Trophoblast cell (in vitro differentiated cells and primary cell): ENCODE results near the gene APP.
A peak's percentile ranks its signal among the peaks of the same experiment; 100 is the strongest.

Experiments used
- DNase-seq, 2 donors: peaks; one replicate each; pipeline ENCODE4 v3.0.0-alpha.2; 2016
- H2AFZ ChIP-seq: 2 replicates; pipeline ENCODE4 v1.6.1; 2013; ENCODE audit warnings: low read length, moderate library complexity, mild to moderate bottlenecking; ENCODE audit not compliant: insufficient read depth, poor library complexity
- H2AK5ac ChIP-seq: 2 replicates; pipeline ENCODE4 v1.6.1; 2013; ENCODE audit warnings: mild to moderate bottlenecking, low read length
- H2BK120ac ChIP-seq: 2 replicates; pipeline ENCODE4 v1.6.1; 2013; ENCODE audit warnings: low read length, mild to moderate bottlenecking, moderate library complexity; ENCODE audit not compliant: insufficient read depth, poor library complexity
- H2BK12ac ChIP-seq: 2 replicates; pipeline ENCODE4 v1.6.1; 2013; ENCODE audit warnings: mild to moderate bottlenecking, low read length, moderate library complexity
- H2BK5ac ChIP-seq: 2 replicates; pipeline ENCODE4 v1.6.1; 2013; ENCODE audit warnings: low read length, low read depth, moderate library complexity, mild to moderate bottlenecking; ENCODE audit not compliant: poor library complexity
- H3K14ac ChIP-seq: 2 replicates; pipeline ENCODE4 v1.6.1; 2013; ENCODE audit warnings: mild to moderate bottlenecking, low read length
- H3K18ac ChIP-seq: 2 replicates; pipeline ENCODE4 v1.6.1; 2013; ENCODE audit warnings: mild to moderate bottlenecking, low read length
- H3K23ac ChIP-seq: 2 replicates; pipeline ENCODE4 v1.6.1; 2013; ENCODE audit warnings: low read length
- H3K27ac ChIP-seq: 2 replicates; pipeline ENCODE4 v1.5.1; 2013; ENCODE audit warnings: low read depth, mild to moderate bottlenecking, inconsistent platforms, low read length, moderate library complexity
- H3K27me3 ChIP-seq: 2 replicates; pipeline ENCODE4 v1.6.1; 2013; ENCODE audit warnings: inconsistent platforms, mild to moderate bottlenecking, low read length, moderate library complexity; ENCODE audit not compliant: insufficient read depth
- H3K36me3 ChIP-seq, 2 experiments: 1 replicate in 1 of 2; 2 replicates in 1 of 2; pipeline ENCODE4 v1.6.1; 2013; ENCODE audit warnings: low read length in 2 of 2, mild to moderate bottlenecking in 2 of 2, moderate library complexity in 1 of 2; ENCODE audit not compliant: insufficient read depth in 2 of 2, control insufficient read depth in 1 of 2
- H3K4ac ChIP-seq: 2 replicates; pipeline ENCODE4 v1.6.1; 2013; ENCODE audit warnings: low read depth, mild to moderate bottlenecking, low read length, moderate library complexity
- H3K4me1 ChIP-seq, 2 experiments: 1 replicate in 1 of 2; 2 replicates in 1 of 2; pipeline ENCODE4 v1.6.1; 2013; ENCODE audit warnings: low read length in 2 of 2, mild to moderate bottlenecking in 2 of 2, moderate library complexity in 1 of 2; ENCODE audit not compliant: insufficient read depth in 2 of 2, control insufficient read depth in 1 of 2
- H3K4me2 ChIP-seq: 2 replicates; pipeline ENCODE4 v1.6.1; 2013; ENCODE audit warnings: inconsistent platforms, mild to moderate bottlenecking, low read length, moderate library complexity
- H3K4me3 ChIP-seq: 2 replicates; pipeline ENCODE4 v1.5.1; 2013; ENCODE audit warnings: mild to moderate bottlenecking, low read depth, low read length, inconsistent platforms
- H3K79me1 ChIP-seq: one replicate; pipeline ENCODE4 v1.6.1; 2013; ENCODE audit warnings: low read length
- H3K79me2 ChIP-seq: 2 replicates; pipeline ENCODE4 v1.6.1; 2013; ENCODE audit warnings: low read length, mild to moderate bottlenecking; ENCODE audit not compliant: control insufficient read depth, insufficient read depth, poor library complexity
- H3K9ac ChIP-seq: 2 replicates; pipeline ENCODE4 v1.6.1; 2013; ENCODE audit warnings: mild to moderate bottlenecking, low read length
- H3K9me3 ChIP-seq: 2 replicates; pipeline ENCODE4 v1.6.1; 2013; ENCODE audit warnings: low read depth, mild to moderate bottlenecking, control low read depth, inconsistent platforms, low read length; ENCODE audit not compliant: insufficient read depth
- H4K12ac ChIP-seq: 2 replicates; pipeline ENCODE4 v1.6.1; 2013; ENCODE audit warnings: low read depth, mild to moderate bottlenecking, low read length, moderate library complexity
- H4K8ac ChIP-seq: 2 replicates; pipeline ENCODE4 v1.6.1; 2013; ENCODE audit warnings: low read depth, mild to moderate bottlenecking, low read length, moderate library complexity
- H4K91ac ChIP-seq: one replicate; pipeline ENCODE4 v1.6.1; 2013; ENCODE audit warnings: low read depth, mild to moderate bottlenecking, low read length, moderate library complexity
- WGBS: extraction: QIAGEN DNeasy Blood & Tissue Kit; methylation state at CpG from one replicate; pipeline ENCODE4 v1.1.7; 2013; ENCODE audit warnings: missing lambda C conversion rate; ENCODE audit not compliant: insufficient read length, insufficient coverage; ENCODE audit errors: extremely low coverage; 5-methylcytosine and 5-hydroxymethylcytosine counted together

APP gene

GRCh38 chr21:26107429-26107828 lies 63.1 kb downstream of the APP start:
- Histone ChIP-seq H2AK5ac (no peak overlapping the region), H3K79me2 (no peaks in the 10 kb centered on the region), H3K4me3 (no peak overlapping the region), H3K4me1 (peaks cover 0 to 13% of the 10 kb centered on the region in 2 experiments), H3K4me2 (no peak overlapping the region), H3K4ac (no peak overlapping the region), H3K36me3 (peaks cover 5 to 9% of the 10 kb centered on the region in 2 experiments), H4K12ac (no peak overlapping the region), H2BK12ac (no peak overlapping the region), H4K8ac (no peak overlapping the region), H3K27me3 (no peaks in the 10 kb centered on the region), H2BK5ac (no peak overlapping the region), H3K18ac (no peak overlapping the region), H4K91ac (no peak overlapping the region), H3K9me3 (peaks cover 3% of the 10 kb centered on the region), H3K79me1 (peaks cover 3% of the 10 kb centered on the region), H3K23ac (no peak overlapping the region), H3K14ac (no peak overlapping the region), H3K9ac (no peak overlapping the region), H2BK120ac (no peak overlapping the region), H3K27ac (no peak overlapping the region), H2AFZ (no peak overlapping the region)
- no peak for DNase-seq
- WGBS, result no CpG with 5 or more reads among the region's 4 CpGs

- Histone ChIP-seq H3K9me3 (peaks cover 3% of the 10 kb centered on the region), H4K8ac (no peak overlapping the region), H2AFZ (no peak overlapping the region), H2BK120ac (no peak overlapping the region), H3K4me3 (no peak overlapping the region), H3K79me2 (no peaks in the 10 kb centered on the region), H3K14ac (no peak overlapping the region), H3K79me1 (peaks cover 3% of the 10 kb centered on the region), H3K4me1 (peaks cover 0 to 11% of the 10 kb centered on the region in 2 experiments), H3K36me3 (peaks cover 5 to 7% of the 10 kb centered on the region in 2 experiments), H4K91ac (no peak overlapping the region), H3K27me3 (no peaks in the 10 kb centered on the region), H2AK5ac (no peak overlapping the region), H4K12ac (no peak overlapping the region), H3K4ac (no peak overlapping the region), H2BK12ac (no peak overlapping the region), H3K9ac (no peak overlapping the region), H2BK5ac (no peak overlapping the region), H3K27ac (peak overlapping the region; percentile 55), H3K4me2 (no peak overlapping the region), H3K18ac (no peak overlapping the region), H3K23ac (no peak overlapping the region)
- DNase-seq, result peak in 1 of 2 donors; percentile 33
- WGBS, result no CpG with 5 or more reads among the region's 7 CpGs
Measured at GRCh38 chr21:26106562-26106961, 64.0 kb downstream of the APP start.

- Histone ChIP-seq H2BK5ac (no peak overlapping the region), H3K27ac (peak overlapping the region; percentile 55), H2BK120ac (no peak overlapping the region), H4K12ac (no peak overlapping the region), H3K14ac (no peak overlapping the region), H3K9ac (no peak overlapping the region), H3K4me1 (peaks cover under 1 to 8% of the 10 kb centered on the region in 2 experiments), H2AK5ac (no peak overlapping the region), H3K36me3 (peaks cover 5 to 6% of the 10 kb centered on the region in 2 experiments), H4K91ac (no peak overlapping the region), H3K9me3 (peaks cover 3% of the 10 kb centered on the region), H3K4me2 (no peak overlapping the region), H2AFZ (no peak overlapping the region), H3K27me3 (no peaks in the 10 kb centered on the region), H3K18ac (no peak overlapping the region), H2BK12ac (no peak overlapping the region), H4K8ac (no peak overlapping the region), H3K79me1 (no peaks in the 10 kb centered on the region), H3K79me2 (no peaks in the 10 kb centered on the region), H3K4ac (peak overlapping the region; percentile 13), H3K23ac (no peak overlapping the region), H3K4me3 (no peak overlapping the region)
- WGBS, result no CpG with 5 or more reads among the region's 5 CpGs
- DNase-seq, result no peak
Measured at GRCh38 chr21:26105819-26106218, 64.8 kb downstream of the APP start.

- Histone ChIP-seq H4K12ac (no peak overlapping the region), H3K4me3 (no peak overlapping the region), H3K9me3 (no peaks in the 10 kb centered on the region), H3K9ac (no peak overlapping the region), H2BK12ac (no peak overlapping the region), H2BK120ac (no peak overlapping the region), H3K14ac (no peak overlapping the region), H4K91ac (no peak overlapping the region), H3K23ac (no peak overlapping the region), H2AK5ac (no peak overlapping the region), H3K4me2 (no peak overlapping the region), H2BK5ac (no peak overlapping the region), H2AFZ (no peak overlapping the region), H3K79me1 (peaks cover 5% of the 10 kb centered on the region), H3K79me2 (no peaks in the 10 kb centered on the region), H4K8ac (no peak overlapping the region), H3K27ac (no peak overlapping the region), H3K4me1 (peaks cover 10 to 11% of the 10 kb centered on the region in 2 experiments), H3K18ac (no peak overlapping the region), H3K27me3 (no peaks in the 10 kb centered on the region), H3K36me3 (no peaks in the 10 kb centered on the region), H3K4ac (peak overlapping the region; percentile 59)
- DNase-seq, result no peak
- no CpG with 5 or more reads among the region's 2 CpGs for WGBS
Measured at GRCh38 chr21:26100573-26100972, 70.0 kb downstream of the APP start.
